HG02884 (cell line): ENCODE measurements around the gene KIF26B.
"Not testable (repeated sequence)": the region's sequence is repeated elsewhere in the genome, so short reads cannot be mapped to it uniquely, and the experiment has no call there.

Source experiments
- ATAC-seq: cut with Tn5 transposase; IDR thresholded peaks from one replicate; pipeline ENCODE4 v1.9.1; 2021; ENCODE audit warnings: mild to moderate bottlenecking, moderate library complexity; ENCODE audit not compliant: unreplicated experiment

Gene KIF26B

DNA sequence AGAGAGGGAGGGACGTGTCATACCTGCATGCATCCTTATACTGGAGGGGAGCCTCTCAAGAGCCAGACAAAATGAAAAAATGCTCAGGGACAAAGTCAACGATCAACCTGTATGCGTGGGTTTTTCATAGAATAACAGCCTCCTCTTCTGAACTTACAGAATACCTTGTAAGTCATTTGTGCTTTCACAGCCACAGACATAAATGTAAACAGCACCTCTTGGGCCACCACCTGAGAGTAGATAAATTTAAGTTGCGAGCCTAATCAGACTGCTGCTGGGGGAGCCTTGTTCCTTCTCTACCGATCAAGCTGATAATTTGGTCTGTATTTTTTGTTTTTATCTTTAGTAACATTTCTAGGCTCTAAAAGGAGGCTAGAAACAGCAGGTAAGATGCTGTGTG is 223.1 kb downstream of the KIF26B start:
- ATAC-seq = no peak

GRCh38 chr1:245378311-245378722 is 223.5 kb downstream of the KIF26B start:
- no peak for ATAC-seq

GRCh38 chr1:245378745-245379144 is 224.0 kb downstream of the KIF26B start:
- ATAC-seq = no peak

GRCh38 chr1:245380790-245381535 is 226.2 kb downstream of the KIF26B start:
- ATAC-seq = no peak

GRCh38 chr1:245382981-245383380 is 228.2 kb downstream of the KIF26B start:
- no peak for ATAC-seq

- no peak for ATAC-seq
Measured at GRCh38 chr1:245383396-245384330, 228.9 kb downstream of the KIF26B start.

DNA sequence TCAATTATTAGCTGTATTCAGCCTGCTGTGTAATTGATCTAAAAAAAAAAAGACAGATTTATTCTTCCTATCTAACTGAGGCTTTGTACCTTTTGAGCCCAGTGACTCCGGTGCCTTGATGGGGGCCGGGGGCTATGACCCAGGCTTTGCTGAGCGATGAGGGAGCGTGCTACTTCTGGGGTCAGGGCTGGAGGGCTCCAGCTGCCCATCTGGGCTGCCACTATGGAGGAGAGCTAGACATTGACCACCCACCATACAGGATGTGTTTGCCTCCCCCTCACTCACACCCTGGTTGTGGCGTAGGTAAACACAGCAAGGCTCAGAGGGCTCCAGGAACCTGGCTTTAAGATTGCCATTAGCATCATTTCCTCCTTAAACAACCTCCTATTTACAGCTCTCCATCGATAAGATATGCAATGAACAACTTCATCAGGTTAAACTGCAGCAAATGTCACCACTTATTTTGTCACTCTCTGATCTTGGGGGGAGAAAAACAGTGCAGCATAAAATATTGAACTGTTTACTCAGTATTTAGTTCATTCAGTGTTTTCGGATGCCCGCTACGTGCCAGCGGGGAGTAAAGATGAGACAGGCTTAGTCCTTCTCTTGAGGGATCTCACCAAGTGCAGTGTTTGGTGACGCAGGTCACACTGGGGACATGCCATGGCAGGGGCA is 231.6 kb downstream of the KIF26B start:
- ATAC-seq = no peak

- ATAC-seq = no peak
Measured at GRCh38 chr1:245388687-245389086, 233.9 kb downstream of the KIF26B start.

DNA sequence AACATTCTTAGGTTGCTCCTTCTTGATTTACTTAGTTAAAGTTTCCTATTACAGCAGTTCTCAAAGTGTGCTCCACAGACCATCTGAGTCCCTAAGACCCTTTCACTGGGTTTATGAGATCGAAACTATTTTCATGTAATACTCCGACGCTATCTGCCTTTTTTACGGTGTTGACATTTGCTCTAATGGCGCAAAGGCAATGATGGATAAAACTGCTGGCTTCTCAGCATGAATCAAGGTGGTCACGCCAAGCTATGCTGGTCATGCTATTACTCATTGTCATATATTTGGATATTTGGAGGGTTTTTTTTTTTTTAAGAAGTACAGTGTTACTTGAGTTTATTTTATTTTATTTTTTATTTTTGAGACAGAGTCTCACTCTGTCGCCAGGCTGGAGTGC is 235.1 kb downstream of the KIF26B start:
- ATAC-seq = no peak

DNA sequence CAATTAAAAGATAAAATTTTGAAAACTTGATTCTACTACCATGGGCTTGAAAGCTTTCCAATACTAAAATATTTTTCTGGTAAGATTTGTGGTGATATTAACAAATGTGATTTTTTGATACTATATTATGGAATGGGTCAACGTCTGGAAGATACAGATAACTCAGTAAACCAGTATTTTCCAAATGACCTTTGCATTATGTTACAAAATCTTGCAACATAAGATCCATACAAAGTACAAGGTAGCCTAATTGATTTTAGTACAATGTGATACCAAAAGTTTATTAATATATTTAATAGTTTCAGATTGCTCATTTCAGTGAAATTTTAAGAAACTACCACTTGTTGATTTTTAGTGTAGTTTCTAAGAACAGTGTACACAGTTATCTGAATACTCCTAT is 236.2 kb downstream of the KIF26B start:
- no peak for ATAC-seq

DNA sequence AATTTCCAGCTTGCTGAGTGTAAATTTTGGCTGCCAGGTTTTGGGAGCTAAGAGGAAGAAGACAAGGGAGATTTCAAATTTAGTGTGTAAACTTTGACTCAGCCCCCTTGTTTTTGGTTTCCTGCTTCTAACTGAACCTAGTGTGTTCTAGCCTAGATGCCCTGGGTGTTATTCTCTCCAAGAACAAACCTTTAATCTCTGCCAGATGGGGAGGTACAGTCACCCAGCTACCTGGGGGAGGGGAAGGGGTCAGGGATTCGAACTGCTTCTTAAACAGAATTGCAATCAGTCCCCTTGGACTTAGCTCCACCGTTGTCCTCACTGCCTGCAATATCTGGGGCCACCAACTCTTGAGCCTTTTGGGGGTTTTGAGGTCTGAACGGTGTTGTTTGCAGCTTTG is 238.9 kb downstream of the KIF26B start:
- ATAC-seq = no peak

GRCh38 chr1:245395680-245396079 is 240.9 kb downstream of the KIF26B start:
- no peak for ATAC-seq

- ATAC-seq = no peak
Measured at GRCh38 chr1:245396615-245397014, 241.8 kb downstream of the KIF26B start.

- no peak for ATAC-seq
Measured at GRCh38 chr1:245397771-245398170, 243.0 kb downstream of the KIF26B start.

- ATAC-seq = no peak
Measured at GRCh38 chr1:245398180-245398579, 243.4 kb downstream of the KIF26B start.

DNA sequence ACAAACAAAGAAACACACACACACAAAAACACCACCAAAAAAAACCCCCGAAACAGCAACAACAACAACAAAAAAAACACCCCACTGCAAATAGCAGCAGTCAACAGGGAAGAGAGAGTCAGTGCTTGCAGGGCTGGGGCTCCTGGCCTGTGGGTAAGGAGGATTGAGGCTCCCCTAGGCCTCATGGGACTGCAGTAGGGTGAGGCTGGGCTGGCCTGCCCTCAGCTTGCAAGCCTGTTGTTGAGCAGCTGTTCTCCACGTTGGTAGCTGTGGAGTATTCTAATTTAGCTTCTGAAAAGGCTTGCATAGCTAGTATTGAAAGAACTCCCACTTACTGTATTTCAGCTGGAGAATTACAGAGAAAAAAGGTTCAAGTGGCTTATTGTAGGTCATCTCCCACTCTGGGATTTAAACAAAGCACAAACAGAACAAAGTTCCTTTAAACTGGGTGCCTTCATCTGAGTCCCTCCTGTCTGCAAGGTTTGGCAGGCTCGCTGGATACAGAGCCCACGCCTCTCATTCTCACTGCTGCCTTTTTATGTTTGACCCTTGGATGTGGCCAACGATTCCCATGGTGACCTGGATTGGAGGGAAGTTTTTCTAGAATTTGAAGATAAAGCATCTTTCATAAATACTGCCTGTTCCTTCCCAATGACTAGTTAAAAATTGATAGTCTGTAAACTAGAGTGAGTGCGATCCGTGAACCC is 247.2 kb downstream of the KIF26B start:
- no peak for ATAC-seq

DNA sequence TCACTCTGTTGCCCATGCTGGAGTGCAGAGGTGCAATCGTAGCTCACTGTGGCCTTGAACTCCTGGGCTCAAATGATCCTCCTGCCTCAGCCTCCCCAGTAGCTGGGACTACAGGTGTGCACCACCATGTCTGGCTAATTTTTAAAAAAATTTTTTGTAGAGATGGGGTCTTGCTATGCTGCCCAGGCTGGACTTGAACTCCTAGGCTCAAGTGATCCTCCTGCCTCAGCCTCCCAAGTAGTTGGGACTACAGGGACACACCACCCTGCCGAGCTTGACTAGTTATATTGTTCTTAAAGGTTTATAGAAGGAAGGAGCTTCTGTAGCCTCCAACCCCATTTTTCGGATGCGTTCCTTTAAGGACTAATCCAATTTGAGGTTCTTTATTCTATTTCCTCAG is 248.2 kb downstream of the KIF26B start:
- ATAC-seq = not testable (repeated sequence)

DNA sequence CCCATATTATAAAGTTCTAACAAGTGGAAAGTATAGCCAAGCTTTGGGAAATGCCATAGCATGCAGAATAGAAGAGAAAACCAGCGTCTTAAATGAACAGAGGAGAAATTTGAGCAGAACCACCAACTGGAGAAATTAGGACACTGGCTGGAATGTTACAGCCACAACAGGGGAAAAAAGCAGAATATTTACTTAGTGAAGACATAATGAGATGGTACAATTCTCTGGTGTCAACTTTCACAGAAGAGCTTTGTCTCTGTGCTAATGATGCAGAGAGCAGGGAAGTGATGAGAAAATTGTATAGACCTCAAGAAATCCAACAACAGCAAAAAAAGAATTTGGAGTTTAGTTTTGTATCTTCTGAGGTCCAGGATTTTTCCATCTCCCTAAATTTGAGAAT is 249.7 kb downstream of the KIF26B start:
- no peak for ATAC-seq

- no peak for ATAC-seq
Measured at GRCh38 chr1:245404952-245405351, 250.2 kb downstream of the KIF26B start.

DNA sequence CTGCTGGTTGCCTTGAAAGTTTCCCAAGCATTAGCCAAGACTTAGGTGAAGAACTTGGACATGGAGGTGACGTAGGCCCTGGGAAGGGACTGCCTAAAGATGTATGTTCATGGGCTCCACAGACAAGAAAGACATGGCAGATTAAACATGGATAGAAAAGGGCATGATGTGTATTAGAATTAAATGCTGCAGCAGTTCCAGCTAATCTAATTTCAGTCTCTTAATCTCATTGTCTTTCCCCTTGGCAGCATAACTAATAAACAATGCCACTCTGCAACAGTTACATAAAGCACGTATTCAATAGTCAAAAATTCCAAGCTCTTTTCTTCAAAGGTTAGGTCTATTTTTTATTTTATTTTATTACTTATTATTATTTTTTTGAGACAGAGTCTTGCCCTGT is 251.6 kb downstream of the KIF26B start:
- no peak for ATAC-seq

GRCh38 chr1:245407983-245408382 is 253.2 kb downstream of the KIF26B start:
- no peak for ATAC-seq
